Activated B cell treated with CpG ODN at 0.5 μM for 24 hours (primary cell): Measurements from ENCODE around the gene TBX21. TPM values are rescaled to one million over a fixed set of nuclear protein-coding genes. Genes with fewer than 3 reads are reported as not detected.

ENCODE experiments used
- total RNA-seq: library from RNA; stranded (reverse); gene quantifications from 2 replicates; pipeline ENCODE4 v1.2.3, GENCODE V29; 2022

Gene TBX21
- total RNA-seq, 1 donor from 2014 or later, result 3.8 TPM

Other genes starting within 250 kb of the TBX21 start
- 112 and 140 TPM in 2 replicates for gene NPEPPS, start 202.1 kb upstream of the TBX21 start, total RNA-seq
- 361 and 365 TPM in 2 replicates for gene KPNB1, start 83.3 kb upstream of the TBX21 start, total RNA-seq
- 3.6 and 4.1 TPM in 2 replicates for gene TBKBP1, start 39.1 kb upstream of the TBX21 start, total RNA-seq
- 28.8 and 34.4 TPM in 2 replicates for gene OSBPL7, start 88.6 kb downstream of the TBX21 start, total RNA-seq
- gene MRPL10, start 98.3 kb downstream of the TBX21 start, total RNA-seq, result 36.4 and 37.4 TPM in 2 replicates
- gene LRRC46, start 98.4 kb downstream of the TBX21 start, total RNA-seq, result 1.5 and 1.9 TPM in 2 replicates
- 32.1 and 36.3 TPM in 2 replicates for gene SCRN2, start 108.0 kb downstream of the TBX21 start, total RNA-seq
- 0.09 TPM in 1 of 2 replicates, not detected in the other for gene SP6, start 117.9 kb downstream of the TBX21 start, total RNA-seq
- 26.5 and 28.5 TPM in 2 replicates for gene SP2, start 163.0 kb downstream of the TBX21 start, total RNA-seq
- gene PNPO, start 208.3 kb downstream of the TBX21 start, total RNA-seq, result 25.1 and 26.5 TPM in 2 replicates
- gene PRR15L, start 224.6 kb downstream of the TBX21 start, total RNA-seq, result not detected in 2 replicates
- 275 and 286 TPM in 2 replicates for gene CDK5RAP3, start 237.9 kb downstream of the TBX21 start, total RNA-seq